Adrenal gland (tissue), 5 donors: ENCODE measurements around the gene KRT6B.

Experiments
- POLR2A ChIP-seq, 2 donors: fragments of 450-650 bp; IDR thresholded peaks; one replicate each; pipeline ENCODE4 v1.6.1; 2017; ENCODE audit warnings: antibody characterized with exemption in 2 of 2, mild to moderate bottlenecking in 2 of 2, moderate library complexity in 1 of 2
- TF ChIP-seq, protein P1 (sequence below), 6 experiments: fragments of 450-650 bp in 4 of 6; fragments of 200-600 bp in 2 of 6; sonication (generic) in 1 of 6; IDR thresholded peaks; 1 replicate in 5 of 6; 2 replicates in 1 of 6; pipeline versions ENCODE4 v1.5.1 to v1.8.0; 2016 to 2021; ENCODE audit warnings: antibody characterized with exemption in 6 of 6, mild to moderate bottlenecking in 2 of 6, moderate library complexity in 1 of 6
- donor health status: DM: no; HTN: no; CAD: no.

DNA sequence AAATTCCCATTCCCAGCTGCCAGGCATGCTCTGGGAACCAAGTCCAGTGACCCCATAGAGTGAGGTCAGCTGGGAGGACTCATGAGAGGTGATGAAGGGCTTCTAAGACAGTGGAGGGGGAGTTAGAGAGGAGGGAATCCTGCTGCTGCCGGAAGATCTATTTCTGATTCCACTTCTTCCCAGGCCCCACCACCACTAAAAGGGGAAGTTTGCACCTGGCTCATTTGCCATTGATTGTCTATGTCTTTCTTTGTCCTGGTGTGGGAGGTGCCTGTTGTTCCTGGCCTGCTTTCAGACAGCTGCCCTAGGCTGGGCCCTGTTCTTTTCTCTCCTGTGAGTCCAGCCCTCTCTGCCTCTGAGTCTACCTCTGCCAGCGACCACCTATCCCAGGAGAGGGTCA lies 44.1 kb upstream of the KRT6B start:
- TF ChIP-seq, protein P1, sequence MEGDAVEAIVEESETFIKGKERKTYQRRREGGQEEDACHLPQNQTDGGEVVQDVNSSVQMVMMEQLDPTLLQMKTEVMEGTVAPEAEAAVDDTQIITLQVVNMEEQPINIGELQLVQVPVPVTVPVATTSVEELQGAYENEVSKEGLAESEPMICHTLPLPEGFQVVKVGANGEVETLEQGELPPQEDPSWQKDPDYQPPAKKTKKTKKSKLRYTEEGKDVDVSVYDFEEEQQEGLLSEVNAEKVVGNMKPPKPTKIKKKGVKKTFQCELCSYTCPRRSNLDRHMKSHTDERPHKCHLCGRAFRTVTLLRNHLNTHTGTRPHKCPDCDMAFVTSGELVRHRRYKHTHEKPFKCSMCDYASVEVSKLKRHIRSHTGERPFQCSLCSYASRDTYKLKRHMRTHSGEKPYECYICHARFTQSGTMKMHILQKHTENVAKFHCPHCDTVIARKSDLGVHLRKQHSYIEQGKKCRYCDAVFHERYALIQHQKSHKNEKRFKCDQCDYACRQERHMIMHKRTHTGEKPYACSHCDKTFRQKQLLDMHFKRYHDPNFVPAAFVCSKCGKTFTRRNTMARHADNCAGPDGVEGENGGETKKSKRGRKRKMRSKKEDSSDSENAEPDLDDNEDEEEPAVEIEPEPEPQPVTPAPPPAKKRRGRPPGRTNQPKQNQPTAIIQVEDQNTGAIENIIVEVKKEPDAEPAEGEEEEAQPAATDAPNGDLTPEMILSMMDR (IDR thresholded peaks at IDR 0.05): no peak
- no peak for TF ChIP-seq POLR2A (IDR thresholded peaks at IDR 0.05)
